ENCODE data around the gene SLC9B2.
A peak's percentile ranks its signal among the peaks of the same experiment; 100 is the strongest.

The SLC9B2 gene

GRCh38 chr4:103079621-103080020 is 3.1 kb upstream of the SLC9B2 start:
- DNase-seq (ENCODE audit: insufficient read length, low spot score) (no peak), FAIRE-seq (no peak)
- no peak for TF ChIP-seq CTCF (IDR thresholded peaks at IDR 0.05; ENCODE audit: insufficient read depth, missing control alignments)

- DNase-seq (ENCODE audit: insufficient read length, low spot score), result peak; percentile 29
Measured at GRCh38 chr4:103075894-103076746, 441 bp downstream of the SLC9B2 start.

GRCh38 chr4:103075435-103075893 is 1.1 kb downstream of the SLC9B2 start:
- DNase-seq (ENCODE audit: insufficient read length, low spot score) (no peak), FAIRE-seq (no peak)
- TF ChIP-seq CTCF (IDR thresholded peaks at IDR 0.05; ENCODE audit: insufficient read depth, missing control alignments), result no peak

More at GRCh38 chr4:103075894-103076746, 441 bp downstream of the SLC9B2 start:
- FAIRE-seq, result no peak
- TF ChIP-seq CTCF (IDR thresholded peaks at IDR 0.05; ENCODE audit: insufficient read depth, missing control alignments), result no peak

- TF ChIP-seq CTCF (IDR thresholded peaks at IDR 0.05; ENCODE audit: insufficient read depth, missing control alignments), result no peak
- DNase-seq (ENCODE audit: insufficient read length, low spot score), result no peak
Measured at GRCh38 chr4:103074744-103075434, 1.7 kb downstream of the SLC9B2 start.

GRCh38 chr4:103073792-103074438 is 2.6 kb downstream of the SLC9B2 start:
- TF ChIP-seq CTCF (IDR thresholded peaks at IDR 0.05; ENCODE audit: insufficient read depth, missing control alignments), result no peak
- FAIRE-seq (no peak), DNase-seq (ENCODE audit: insufficient read length, low spot score) (no peak)

More at GRCh38 chr4:103074744-103075434, 1.7 kb downstream of the SLC9B2 start:
- FAIRE-seq, result no peak

GRCh38 chr4:103067841-103068547 is 8.6 kb downstream of the SLC9B2 start:
- no peak for TF ChIP-seq CTCF (IDR thresholded peaks at IDR 0.05; ENCODE audit: insufficient read depth, missing control alignments)
- FAIRE-seq (no peak), DNase-seq (ENCODE audit: insufficient read length, low spot score) (no peak)

All from D721Med (cell line).